HG02571 (cell line): Measurements from ENCODE around the gene BBX.

ENCODE experiments used
- ATAC-seq: cut with Tn5 transposase; IDR thresholded peaks from one replicate; pipeline ENCODE4 v1.9.1; 2021; ENCODE audit warnings: mild to moderate bottlenecking, moderate library complexity; ENCODE audit not compliant: unreplicated experiment

Gene BBX

DNA sequence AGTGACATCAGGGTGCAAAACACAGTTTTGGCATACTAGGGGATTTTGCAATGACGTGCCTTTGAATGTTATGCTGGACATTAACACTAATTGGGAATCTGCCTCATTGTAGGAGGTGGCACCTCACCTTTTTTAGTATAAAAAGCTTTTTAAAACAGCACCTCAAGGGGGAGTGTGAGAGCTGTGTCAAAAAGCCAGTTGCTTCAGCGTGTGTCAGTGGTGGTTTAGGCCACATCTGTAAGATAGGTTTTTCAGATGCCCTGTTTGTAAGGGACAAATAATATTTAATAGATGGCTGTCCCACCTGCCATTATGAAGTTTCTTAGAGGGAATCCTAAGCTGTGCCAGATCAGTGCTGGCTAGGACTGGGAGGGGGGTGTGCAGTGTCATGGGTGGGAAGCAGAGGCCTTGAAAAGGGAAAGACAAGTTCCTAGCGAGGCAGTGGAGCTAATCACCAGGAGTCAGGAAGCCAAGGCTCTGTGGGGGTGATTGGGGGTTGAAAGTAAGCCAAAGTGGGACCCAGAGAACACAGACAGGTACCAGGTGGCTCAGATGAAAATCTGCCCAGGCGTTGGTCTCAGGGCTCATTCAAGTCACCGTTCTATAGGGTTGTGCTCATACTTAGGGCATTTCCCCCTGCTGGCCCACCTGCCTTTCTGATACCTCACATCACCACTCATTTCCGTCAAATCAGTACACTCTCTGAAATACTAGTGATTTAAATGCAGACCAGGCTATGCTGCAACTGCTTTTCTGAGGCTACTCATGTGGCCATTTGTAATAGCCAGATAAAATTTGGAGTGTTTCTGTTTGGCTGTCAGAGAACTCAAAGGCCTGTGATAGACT is 120.5 kb downstream of the BBX start:
- no peak for ATAC-seq

DNA sequence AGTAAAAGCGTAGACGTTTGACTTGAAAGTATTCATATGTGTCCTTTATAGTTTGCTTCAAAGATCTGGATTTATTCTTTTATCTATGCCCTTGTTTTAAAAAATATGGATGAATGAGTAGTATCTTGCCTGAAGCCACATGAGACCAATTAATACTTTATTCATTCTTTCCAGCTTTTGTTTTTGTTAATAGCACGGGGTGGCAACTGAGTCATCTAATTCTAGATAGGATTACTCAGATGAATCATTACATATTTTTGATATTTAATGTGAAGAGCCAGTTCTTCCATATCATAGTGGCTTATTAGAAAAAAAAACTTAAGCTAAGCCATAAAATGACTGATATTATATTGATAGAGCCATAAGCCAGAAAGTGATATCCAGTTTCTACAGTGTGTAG is 121.9 kb downstream of the BBX start:
- ATAC-seq = no peak

DNA sequence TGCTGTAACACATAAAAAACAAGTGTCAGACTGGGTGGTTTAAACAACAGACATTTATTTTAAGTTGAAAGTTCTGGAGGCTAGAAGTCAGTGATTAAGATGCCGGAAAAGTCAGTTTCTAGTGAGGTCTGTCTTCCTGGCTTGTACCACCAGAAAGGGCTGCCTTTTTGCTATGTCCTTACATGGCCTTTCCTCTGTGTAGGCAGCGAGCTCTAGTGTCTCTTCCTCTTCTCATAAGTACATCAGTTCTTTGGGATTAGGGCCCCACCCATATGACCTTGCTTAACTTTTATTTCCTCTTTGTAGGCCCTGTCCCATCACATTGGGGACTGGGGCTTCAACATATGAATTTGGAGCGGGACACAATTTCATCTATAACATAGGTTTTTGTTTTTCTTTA is 128.0 kb downstream of the BBX start:
- no peak for ATAC-seq

DNA sequence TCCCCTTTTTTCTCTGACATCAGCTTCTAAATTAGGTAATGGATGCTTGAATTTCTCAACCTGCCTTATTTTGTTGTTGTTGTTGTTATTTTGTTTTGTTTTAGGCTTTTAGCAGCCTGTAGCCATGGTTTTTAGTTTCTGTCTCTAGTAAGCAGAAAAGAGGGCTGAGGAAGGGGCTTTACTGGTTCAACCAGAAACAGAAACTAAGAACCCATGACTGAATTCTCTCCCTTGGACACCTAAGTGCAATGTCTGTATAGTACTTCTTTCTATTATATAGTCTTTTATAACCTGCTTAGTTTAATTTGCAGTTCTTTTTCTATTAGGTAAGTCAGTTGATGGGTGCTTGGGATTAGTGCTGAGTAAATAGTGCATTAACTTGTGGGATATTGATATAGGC is 129.0 kb downstream of the BBX start:
- ATAC-seq = peak; percentile 86

- ATAC-seq = no peak
Observed at GRCh38 chr3:107654218-107654617, 131.5 kb downstream of the BBX start.

GRCh38 chr3:107657971-107658370 is 135.2 kb downstream of the BBX start:
- ATAC-seq = no peak

GRCh38 chr3:107660306-107660976 is 137.7 kb downstream of the BBX start:
- no peak for ATAC-seq

- no peak for ATAC-seq
Observed at GRCh38 chr3:107661447-107662123, 138.8 kb downstream of the BBX start.

DNA sequence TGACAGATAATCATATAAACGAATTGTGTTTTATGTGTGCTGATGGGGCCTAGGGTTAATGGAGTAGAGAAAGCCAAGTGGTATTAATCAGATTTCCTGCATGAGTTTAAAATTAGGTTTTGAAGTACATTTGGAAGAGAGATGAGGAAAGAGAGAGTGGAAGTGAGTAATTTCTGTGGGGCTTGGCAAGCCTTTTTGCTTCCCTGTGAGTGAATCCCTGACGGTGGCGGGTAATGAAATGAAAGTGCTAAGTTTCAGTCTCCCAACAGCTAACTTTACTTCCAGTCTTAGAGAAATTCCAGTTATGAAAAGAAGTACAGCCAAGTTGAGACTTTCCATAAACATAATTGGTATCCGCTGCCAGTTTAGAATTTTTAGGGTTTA is 139.4 kb downstream of the BBX start:
- ATAC-seq = no peak

DNA sequence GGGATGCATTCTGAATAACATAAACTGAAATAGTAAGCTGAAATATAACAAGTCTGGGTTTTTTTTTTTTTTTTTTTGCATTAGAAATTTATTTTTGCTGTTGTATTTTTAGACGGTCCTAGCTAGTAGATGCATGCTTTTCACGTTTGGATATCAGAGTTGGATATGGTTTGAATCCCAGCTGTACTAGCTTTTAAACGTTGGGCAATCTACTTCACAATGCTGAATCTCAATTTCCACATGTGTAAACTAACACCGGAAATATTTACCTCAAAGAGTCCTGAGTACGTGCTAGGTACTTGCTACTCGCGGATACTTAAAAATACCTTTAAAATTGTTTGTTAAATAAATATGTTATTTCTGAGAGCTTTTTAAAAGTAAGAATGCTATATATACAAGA is 139.8 kb downstream of the BBX start:
- no peak for ATAC-seq

GRCh38 chr3:107663266-107663665 is 140.5 kb downstream of the BBX start:
- no peak for ATAC-seq

- no peak for ATAC-seq
Observed at GRCh38 chr3:107664614-107665013, 141.9 kb downstream of the BBX start.

DNA sequence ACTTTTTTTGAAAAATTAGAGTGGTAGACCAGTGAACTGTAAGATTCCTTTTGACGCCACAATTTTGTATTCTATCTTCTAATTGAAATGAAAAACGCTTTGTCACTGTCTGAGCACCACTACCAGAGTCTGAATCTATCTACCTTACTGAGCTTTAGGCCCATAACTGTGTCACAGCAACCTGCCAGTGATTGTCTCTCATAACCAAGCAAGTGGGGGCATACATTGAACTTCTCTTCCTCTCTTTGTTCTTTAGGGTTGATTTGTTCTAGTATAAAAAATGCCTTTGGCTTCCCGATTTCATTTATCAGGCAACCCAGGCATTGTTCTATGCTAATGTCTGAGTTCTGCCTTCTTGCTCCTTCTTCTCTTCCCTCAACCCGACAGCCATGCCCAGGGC is 142.6 kb downstream of the BBX start:
- ATAC-seq = no peak

DNA sequence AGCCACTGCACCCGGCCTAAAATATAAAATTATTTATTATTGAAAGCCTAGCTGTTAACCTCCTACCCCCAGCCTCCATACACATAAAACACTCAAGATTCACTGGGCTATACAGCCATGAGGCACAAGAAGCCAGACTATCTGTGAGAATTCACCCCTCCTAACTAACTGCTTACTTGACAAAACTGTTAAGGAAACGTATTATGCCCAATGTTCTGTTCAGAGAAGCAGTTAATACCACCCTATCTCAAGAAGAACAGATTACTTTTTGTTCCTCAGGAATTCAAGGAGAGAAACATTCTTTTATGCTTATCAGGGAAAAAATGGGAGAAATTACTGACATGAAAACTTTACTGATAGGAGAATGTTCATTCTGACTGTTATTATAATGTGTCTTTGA is 144.1 kb downstream of the BBX start:
- ATAC-seq = no peak

DNA sequence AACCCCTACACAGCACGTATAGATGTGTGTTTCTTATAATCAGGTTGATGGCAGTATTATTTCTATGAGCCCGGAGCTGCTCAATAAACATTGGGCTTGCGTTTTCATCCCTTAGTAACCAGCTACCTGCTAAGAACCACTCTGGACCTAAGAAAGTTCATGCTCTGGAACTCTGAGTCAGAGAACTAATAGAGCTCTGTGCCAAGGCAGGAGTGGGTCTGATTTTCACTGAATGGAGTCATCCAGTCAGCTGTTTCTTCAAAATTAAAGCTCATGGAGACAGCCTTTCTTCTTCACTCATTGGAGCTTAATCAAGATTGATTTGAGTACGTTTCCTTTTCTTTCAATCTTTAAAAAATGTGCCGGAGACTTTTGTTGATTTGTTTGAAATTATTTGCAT is 145.7 kb downstream of the BBX start:
- no peak for ATAC-seq

DNA sequence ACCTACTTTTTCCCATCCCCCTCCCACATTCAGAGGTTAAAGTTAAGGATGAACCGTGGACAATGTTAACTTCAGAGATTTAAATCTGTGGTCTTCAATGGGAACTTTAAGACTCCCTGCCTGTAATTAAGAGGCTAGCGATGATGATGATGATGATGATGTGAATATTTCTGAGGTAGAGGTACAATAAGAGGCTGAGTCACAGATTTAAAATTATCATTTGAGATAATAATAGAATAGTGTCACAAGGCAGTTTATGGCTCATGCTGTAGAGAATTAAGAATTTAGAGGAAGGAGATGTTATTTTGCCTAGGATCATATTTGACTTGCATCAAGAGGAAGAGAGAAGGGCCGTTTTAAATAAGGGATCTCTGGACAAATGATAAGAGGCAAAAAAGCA is 146.2 kb downstream of the BBX start:
- ATAC-seq = no peak

DNA sequence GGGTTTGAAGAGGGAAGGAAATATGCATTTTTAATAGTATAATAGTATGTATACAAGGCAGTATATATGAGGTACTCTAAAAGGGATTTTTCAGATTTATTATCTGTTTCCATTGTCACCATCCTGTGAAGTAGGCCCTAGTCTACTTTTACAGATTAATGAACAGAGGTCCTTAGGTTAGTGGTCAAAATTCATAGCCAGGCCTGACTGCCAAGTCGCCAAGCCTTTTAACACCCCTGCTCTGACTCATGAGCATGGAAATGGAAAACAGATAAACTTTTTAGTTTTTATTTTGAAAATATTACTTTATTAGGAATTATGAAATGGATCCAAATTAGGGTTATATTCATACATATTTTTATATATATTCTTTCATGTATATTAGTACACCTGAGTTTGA is 146.9 kb downstream of the BBX start:
- no peak for ATAC-seq

DNA sequence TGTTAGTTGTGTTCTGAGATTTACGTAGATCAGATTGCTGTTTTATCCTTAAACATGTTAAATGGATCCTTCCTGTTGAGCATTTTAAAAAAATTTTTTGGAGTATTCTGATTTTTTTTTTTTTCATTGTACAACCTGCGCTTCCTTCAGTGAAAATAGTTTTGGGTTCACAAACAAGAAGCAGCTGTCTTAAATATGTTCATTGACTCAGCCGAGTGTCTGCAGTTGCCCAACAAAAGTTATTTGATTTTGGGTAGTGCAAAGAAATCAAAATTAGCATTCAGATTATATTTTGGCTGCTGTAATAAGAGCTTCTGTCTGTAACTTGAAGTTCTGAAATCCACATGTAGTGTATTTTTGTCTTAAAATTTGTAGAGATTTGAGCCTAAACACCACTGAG is 148.2 kb downstream of the BBX start:
- no peak for ATAC-seq

- no peak for ATAC-seq
Observed at GRCh38 chr3:107674371-107674770, 151.6 kb downstream of the BBX start.

- ATAC-seq = no peak
Observed at GRCh38 chr3:107675233-107675900, 152.6 kb downstream of the BBX start.

GRCh38 chr3:107676469-107677309 is 153.9 kb downstream of the BBX start:
- ATAC-seq = no peak
